Nucleus accumbens (tissue), 56 donors: ENCODE data around the gene ATP5IF1.

Source experiments
- DNase-seq, 56 donors: peaks; one replicate each; lab custom pipeline; 2025; lab: John Stamatoyannopoulos, UW

The ATP5IF1 gene

DNA sequence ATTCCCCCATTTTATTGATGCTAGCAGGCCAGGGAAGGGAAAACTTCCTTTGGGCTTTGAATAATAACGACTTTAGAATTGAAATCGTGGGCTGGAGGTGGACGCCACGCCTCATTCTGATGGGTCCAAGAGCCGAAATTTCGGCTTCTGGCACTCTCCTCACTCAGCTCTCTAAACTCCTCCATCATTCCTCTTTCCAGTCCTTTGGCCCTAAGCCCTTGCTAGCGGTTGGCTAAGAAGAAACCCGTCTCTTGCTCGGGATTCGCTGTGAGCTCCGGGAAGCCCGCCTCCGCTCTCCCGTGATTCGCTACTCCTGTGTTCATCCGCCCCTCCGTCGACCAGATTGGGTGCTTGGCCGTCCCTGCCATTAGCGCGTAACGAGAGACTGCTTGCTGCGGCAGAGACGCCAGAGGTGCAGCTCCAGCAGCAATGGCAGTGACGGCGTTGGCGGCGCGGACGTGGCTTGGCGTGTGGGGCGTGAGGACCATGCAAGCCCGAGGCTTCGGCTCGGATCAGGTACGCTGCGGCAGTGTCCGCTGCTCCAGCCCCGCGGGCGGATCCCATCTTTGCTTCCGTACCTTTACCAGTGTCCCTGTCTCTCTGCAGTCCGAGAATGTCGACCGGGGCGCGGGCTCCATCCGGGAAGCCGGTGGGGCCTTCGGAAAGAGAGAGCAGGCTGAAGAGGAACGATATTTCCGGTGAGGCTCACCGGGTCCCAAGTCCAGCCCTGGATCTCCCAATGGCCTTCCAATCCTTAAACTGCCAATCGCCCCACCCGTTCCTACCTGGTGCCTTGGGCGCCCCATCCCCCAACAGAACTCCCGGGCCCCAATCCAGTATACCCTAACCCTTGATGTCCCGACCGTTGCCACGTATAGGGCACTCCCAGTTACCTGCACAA is at the start of gene ATP5IF1:
Gene ATP5IF1, plus strand, starts transcription at position 370 of the 901 bp plus-strand sequence. Its CDS starts 60 bp downstream, at position 430.
- peak; percentile 74 to 99 (median 97) for DNase-seq

DNA sequence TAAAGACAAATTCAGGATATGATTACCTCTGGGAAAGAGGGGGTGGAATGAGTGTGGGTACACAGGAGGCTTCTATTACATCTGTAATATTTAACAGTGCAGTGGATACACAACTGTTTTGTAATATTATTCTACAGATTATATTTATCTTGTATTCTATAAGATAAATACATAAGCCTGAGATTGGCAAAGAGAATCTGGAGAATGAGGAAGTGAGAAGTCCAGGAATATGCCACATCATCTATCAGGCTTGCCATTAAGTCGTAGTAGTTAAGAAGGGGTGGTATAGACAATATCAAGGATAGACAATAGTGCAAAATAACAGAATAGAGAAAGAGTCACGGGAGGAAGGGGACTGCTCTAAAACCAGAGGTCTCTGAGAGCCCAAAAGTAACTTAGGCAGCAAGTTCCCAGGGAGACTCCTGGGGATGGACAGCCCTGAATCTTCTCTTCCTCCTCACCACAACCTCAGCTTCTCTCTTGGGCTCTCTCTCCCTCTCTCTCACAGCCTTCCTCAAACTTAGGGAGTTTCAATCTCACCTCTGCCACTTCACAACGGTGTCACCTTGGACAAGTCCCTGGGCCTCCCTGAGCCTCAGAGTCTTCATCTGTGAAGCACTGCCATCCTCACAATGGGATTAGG is 45.5 kb upstream of the ATP5IF1 start:
- no peak for DNase-seq

DNA sequence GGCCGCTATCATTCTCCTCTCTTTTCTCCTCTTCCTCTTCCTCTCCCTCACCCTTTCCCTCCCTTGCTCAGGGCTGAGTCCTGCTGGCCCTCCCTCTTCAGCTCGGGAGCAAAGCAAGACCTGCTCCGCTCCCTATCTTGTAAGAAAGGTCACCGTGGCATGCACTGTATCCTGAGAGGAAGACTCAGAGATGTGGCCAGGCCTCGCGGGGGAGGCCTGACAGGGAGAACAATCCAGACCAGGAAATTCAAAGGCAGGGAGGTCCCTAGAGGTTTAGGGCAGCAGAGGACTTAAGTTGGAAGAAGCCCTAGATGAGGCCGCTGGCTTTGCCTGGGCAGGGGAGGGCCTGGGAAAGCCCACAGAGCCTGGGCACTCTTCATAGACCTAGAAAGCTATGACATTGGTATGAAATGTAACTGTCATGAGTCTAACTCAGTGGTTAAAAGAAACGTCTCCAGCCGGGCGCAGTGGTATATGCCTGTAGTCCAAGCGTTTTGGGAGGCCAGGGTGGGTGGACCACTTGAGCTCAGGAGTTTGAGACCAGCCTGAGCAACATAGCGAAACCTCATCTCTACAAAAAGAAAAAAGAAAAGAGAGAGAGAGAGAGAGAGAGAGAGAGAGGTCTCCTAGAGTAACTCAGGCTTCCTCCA is 44.8 kb upstream of the ATP5IF1 start:
- no peak for DNase-seq

DNA sequence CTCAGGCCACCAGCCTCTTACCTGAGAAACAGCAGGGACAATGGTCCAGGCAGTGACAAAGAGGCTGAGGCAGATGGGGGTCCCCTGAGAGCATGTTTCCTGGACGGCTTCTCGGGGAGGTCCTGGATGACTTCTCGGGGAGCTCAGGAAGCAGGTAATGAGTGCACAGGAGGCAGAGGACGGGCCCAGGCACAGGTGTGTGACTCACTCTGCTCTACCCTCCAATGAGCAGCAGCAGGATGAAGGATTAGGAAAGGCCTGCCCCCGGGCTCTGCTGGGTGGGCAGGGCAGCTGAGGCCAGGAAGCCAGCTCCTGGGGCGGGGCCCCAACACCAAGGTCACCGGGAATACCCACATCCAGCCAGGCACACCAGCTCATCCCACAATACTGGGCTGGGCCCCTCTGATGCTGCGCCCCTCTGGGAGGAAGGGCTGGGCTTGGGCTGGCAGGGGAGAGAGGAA is 42.2 kb upstream of the ATP5IF1 start:
- no peak for DNase-seq

- DNase-seq = no peak
These were observed 41.4 kb upstream of the ATP5IF1 start for GRCh38 chr1:28194326-28195035.

GRCh38 chr1:28195780-28196179 is 40.1 kb upstream of the ATP5IF1 start:
- no peak for DNase-seq

DNA sequence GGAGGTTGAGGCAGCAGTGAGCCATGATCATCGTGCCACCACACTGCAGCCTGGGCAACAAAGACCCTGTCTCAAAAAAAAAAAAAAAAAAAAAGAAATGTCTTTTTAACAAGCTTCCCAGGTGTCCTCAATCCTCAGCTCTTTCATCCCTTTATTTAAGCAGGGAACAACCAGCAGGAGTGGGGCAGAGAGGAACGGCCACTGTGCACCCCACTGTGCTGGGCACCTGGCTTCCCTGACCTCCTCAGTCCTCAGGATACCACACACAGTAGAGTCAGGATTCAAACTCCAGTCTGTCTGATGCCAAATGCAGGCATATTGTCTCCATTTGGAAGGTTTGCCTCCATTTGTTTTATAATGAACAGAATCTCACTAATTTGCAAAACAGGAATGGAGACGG is 39.6 kb upstream of the ATP5IF1 start:
- no peak for DNase-seq

DNA sequence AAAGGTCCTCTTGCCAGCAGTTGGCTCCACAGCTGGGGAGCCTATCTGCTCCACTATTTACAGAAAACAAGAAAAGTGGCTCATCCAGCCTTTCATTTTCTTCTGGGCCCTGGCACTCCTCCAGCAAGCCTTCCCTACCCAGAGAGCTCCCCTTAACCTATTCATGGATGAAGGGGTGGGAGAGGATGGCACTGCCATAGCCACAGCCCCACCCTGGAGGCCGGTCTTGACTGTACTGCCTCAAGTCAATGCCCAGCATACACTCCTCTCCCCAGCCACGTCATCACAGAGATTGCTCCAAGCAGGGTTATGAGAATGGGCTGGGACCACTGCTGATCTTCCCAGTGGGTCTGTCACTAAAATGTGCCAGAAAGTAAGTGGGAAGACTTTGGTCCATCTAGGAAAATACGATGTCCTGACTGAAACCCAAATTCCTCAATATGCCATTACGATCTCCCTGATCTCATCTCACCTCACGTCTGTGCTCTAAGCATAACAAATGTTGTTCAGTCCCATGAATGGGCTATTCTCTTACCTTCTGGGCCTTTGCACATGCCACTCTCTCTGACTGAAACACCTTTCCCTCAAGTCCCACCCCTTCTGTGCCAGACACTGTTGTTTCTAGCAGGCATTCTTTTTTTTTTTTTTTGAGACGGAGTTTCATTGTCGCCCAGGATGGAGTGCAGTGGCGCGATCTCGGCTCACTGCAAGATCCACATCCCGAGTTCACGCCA is 38.1 kb upstream of the ATP5IF1 start:
- no peak for DNase-seq

GRCh38 chr1:28199328-28200233 is 36.3 kb upstream of the ATP5IF1 start:
- DNase-seq = no peak

- DNase-seq = no peak
These were observed 35.6 kb upstream of the ATP5IF1 start for GRCh38 chr1:28200234-28200873.

DNA sequence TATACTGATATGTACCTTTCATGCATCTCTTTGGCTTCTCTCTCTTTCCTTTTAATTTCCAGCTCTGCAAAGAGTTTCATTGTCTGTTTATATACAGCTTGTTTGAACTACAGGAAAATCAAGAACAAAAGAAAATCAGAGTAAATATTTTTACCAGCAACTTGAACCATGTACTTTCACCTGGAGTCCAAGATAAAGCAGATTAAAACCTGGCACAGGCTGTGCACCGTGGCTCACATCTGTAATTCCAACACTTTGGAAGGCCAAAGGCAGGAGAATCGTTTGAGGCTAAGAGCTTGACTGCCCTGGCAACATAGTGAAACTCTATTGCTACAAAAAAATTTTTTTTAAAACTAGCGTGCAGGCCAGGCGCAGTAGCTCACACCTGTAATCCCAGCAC is 30.7 kb upstream of the ATP5IF1 start:
- no peak for DNase-seq

DNA sequence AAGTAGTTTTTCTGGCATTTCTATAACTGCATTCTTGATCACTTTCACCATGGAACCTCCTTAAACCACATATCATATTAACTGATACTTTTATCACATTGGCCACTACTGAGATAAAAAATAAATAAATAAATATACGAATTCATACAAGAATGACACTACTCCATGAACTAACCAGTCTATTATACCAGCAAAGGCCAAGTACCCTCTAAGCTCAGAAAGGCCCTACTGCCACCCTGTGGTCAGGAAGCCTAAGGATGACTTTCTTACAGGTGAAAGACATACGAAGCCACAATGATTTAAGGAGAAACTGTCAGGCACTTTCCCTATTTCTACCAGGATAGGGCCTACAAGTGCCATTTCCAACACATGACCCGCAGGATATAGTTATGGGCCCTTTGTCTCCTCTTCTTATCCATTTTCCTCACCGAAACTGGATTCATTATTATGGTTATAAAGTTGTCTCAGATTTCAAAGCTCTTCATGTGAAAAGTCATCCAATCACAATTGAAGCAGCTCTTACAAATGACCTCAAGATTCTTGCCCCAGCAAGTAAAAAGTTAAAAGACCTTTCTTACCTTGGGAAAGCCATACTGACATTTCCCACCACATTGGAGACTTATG is 27.0 kb upstream of the ATP5IF1 start:
- DNase-seq = peak in 45 of 56 donors; percentile 2 to 80 (median 34)

DNA sequence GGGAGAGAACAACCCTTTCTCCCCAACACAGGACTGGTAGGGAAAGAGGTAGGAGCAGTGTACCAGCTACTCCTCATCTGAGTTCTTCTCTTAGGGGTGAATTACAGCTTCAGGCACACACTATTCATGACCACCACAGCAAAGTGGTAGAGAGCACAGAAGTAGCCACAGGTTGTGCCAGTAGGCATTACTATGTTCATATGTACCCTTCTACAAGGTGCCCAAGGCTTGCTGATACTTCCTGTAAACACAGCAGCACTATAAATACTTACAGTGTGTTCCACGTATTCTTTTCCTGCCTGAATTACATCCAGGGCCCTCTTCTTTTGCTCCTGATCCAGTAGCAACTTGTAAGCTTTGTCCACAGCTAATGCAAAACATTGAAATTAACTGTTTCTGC is 26.2 kb upstream of the ATP5IF1 start:
- no peak for DNase-seq

- DNase-seq = no peak
These were observed 22.6 kb upstream of the ATP5IF1 start for GRCh38 chr1:28213315-28213714.

- DNase-seq = no peak
These were observed 6.8 kb upstream of the ATP5IF1 start for GRCh38 chr1:28229089-28229488.

- no peak for DNase-seq
These were observed 5.9 kb upstream of the ATP5IF1 start for GRCh38 chr1:28229996-28230395.

DNA sequence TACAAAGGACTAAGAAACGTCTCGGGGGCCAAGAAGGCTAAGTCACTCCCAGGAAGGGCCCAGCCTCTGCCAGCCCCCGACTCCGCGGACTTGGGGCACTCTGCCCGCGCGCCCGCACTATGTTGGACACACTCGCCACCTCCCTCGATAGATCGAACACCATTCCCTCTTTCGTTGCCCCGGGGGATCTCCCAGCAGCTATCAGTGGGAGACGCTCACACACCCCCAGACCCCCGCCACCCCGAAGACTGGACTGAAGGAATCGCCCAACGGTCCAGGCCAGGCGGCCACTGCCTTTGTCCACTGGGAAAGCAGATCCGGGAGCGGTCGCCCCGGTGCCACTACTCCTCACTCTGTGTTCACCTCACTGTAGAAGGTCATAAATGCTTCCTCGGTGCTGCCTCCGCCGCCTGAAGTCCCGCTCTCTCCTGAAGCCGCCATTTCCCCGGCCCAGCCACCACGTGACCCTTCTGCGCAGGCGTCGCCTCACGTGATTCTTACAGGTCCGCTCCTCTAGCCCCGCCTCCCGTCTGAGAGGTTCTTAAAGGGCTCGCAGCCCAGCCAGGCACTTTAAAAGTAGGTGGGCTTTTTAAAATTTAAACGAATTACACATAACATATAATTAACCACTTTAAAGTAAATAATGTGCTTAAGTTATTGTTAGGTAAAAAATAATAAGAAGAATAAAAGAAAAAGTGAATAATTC is 3.2 kb upstream of the ATP5IF1 start, which contains the start of gene DNAJC8:
Gene DNAJC8, minus strand, starts transcription at position 472 of the 706 bp plus-strand sequence. Its CDS starts 31 bp downstream, at position 441.
- peak; percentile 26 to 98 (median 88) for DNase-seq
